Smooth muscle cell (in vitro differentiated cells): Measurements from ENCODE around the gene STX7. TPM values are rescaled to one million over a fixed set of nuclear protein-coding genes. Genes with fewer than 3 reads are reported as not detected.

ENCODE experiments used
- DNase-seq: peaks from one replicate; lab custom pipeline; 2025; ENCODE audit not compliant: unreplicated experiment; lab: John Stamatoyannopoulos, UW
- H2AFZ ChIP-seq: fragments of 200-600 bp; sonication (generic); 2 replicates; pipeline ENCODE4 v1.6.0; 2016; ENCODE audit warnings: antibody characterized with exemption, low read depth, mild to moderate bottlenecking
- H3F3A ChIP-seq: fragments of 200-600 bp; sonication (generic); 2 replicates; pipeline ENCODE4 v1.6.0; 2017; ENCODE audit warnings: antibody characterized with exemption, low read depth
- H3K27ac ChIP-seq: fragments of 200-600 bp; sonication (generic); 2 replicates; pipeline ENCODE4 v1.5.1; 2016; ENCODE audit warnings: low read depth, mild to moderate bottlenecking
- H3K27me3 ChIP-seq: fragments of 200-600 bp; sonication (generic); 2 replicates; pipeline ENCODE4 v1.6.1; 2016; ENCODE audit warnings: low read depth, mild to moderate bottlenecking
- H3K36me3 ChIP-seq: fragments of 200-600 bp; sonication (generic); 2 replicates; pipeline ENCODE4 v1.5.1; 2016; ENCODE audit warnings: low read depth
- H3K4me1 ChIP-seq: fragments of 200-600 bp; sonication (generic); 2 replicates; pipeline ENCODE4 v1.5.1; 2016; ENCODE audit warnings: low read depth
- H3K4me2 ChIP-seq: fragments of 200-600 bp; sonication (generic); 2 replicates; pipeline ENCODE4 v1.6.0; 2016; ENCODE audit warnings: mild to moderate bottlenecking
- H3K4me3 ChIP-seq: fragments of 200-600 bp; sonication (generic); 2 replicates; pipeline ENCODE4 v1.5.1; 2016; ENCODE audit warnings: mild to moderate bottlenecking
- H3K79me2 ChIP-seq: fragments of 200-600 bp; sonication (generic); 2 replicates; pipeline ENCODE4 v1.6.0; 2016; ENCODE audit warnings: low read depth, mild to moderate bottlenecking
- H3K9ac ChIP-seq: fragments of 200-600 bp; sonication (generic); 2 replicates; pipeline ENCODE4 v1.6.0; 2016; ENCODE audit warnings: low read depth
- H3K9me3 ChIP-seq: fragments of 200-600 bp; sonication (generic); replicated peaks from 2 replicates; pipeline ENCODE4 v1.5.1; 2016; ENCODE audit warnings: low read depth
- H4K20me1 ChIP-seq: fragments of 200-600 bp; sonication (generic); 2 replicates; pipeline ENCODE4 v1.6.0; 2016; ENCODE audit warnings: low read depth
- WGBS: methylation state at CpG from one replicate; pipeline ENCODE4 v1.1.7; 2016; ENCODE audit warnings: low lambda C conversion rate; 5-methylcytosine and 5-hydroxymethylcytosine counted together
- polyA plus RNA-seq: library from polyadenylated mRNA; unstranded; fragments of >200 nt; fragmentation: Nextera tagmentation; extraction: Ambion mirVana; gene quantifications from 2 replicates; pipeline ENCODE4 v1.2.1, GENCODE V29; 2016
- total RNA-seq: library from RNA; depleted of rRNA; stranded (reverse); fragments of >200 nt; gene quantifications from 2 replicates; pipeline ENCODE4 v1.2.3, GENCODE V29; 2014
- TF ChIP-seq, protein P1 (sequence below): fragments of 200-600 bp; sonication (generic); IDR thresholded peaks from 2 replicates; pipeline ENCODE4 v1.5.1; 2017; ENCODE audit warnings: borderline replicate concordance, mild to moderate bottlenecking, antibody characterized with exemption; ENCODE audit not compliant: insufficient read depth, poor library complexity, severe bottlenecking

The STX7 gene
- total and polyA plus RNA-seq, 2 experiments from 2014 or later, result 26.0 to 27.4 TPM

DNA sequence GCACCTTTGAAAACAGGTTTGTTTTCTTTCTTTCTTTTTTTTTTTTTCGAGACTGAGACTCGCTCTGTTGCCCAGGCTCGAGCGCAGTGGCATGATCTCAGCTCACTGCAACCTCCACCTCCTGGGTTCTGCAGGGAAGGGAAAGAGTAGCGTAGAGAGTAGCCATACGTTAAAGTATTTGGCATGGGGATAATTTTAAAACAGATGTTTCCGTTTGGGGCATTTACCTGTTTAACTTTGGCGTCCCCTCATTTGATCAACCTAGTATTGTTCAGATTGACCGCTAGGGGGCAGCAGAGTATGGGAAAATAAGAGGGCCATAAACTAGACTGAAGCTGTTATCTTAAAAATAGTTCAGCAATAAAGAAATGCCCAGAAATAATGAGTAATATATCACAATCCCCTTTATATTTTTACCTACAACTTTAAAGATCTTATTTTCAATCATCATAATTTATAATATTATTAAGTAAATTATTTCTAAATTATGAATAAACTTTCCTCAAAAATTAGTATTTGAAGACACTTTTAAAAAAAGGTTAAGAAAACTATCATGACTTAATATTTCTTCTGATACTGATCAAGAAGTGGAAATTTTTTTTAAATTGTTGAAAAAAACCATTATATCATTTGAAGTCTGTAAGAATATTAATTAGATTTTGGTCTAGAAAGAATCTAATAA is 17.5 kb upstream of the STX7 start:
- H3K4me2 ChIP-seq, result peak overlapping the region; percentile 57
- H3F3A ChIP-seq, result no peaks in the 10 kb centered on the region
- H3K79me2 ChIP-seq, result no peaks in the 10 kb centered on the region
- no peaks in the 10 kb centered on the region for H4K20me1 ChIP-seq
- H3K27me3 ChIP-seq, result no peaks in the 10 kb centered on the region
- DNase-seq, result no peak
- 38% methylated on average over 9 of the region's 9 CpGs for WGBS
- TF ChIP-seq, protein P1, sequence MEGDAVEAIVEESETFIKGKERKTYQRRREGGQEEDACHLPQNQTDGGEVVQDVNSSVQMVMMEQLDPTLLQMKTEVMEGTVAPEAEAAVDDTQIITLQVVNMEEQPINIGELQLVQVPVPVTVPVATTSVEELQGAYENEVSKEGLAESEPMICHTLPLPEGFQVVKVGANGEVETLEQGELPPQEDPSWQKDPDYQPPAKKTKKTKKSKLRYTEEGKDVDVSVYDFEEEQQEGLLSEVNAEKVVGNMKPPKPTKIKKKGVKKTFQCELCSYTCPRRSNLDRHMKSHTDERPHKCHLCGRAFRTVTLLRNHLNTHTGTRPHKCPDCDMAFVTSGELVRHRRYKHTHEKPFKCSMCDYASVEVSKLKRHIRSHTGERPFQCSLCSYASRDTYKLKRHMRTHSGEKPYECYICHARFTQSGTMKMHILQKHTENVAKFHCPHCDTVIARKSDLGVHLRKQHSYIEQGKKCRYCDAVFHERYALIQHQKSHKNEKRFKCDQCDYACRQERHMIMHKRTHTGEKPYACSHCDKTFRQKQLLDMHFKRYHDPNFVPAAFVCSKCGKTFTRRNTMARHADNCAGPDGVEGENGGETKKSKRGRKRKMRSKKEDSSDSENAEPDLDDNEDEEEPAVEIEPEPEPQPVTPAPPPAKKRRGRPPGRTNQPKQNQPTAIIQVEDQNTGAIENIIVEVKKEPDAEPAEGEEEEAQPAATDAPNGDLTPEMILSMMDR, result peak; percentile 88
- no peak overlapping the region for H3K27ac ChIP-seq
- no peak overlapping the region for H3K9ac ChIP-seq
- no peaks in the 10 kb centered on the region for H3K9me3 ChIP-seq
- peaks cover 10% of the 10 kb centered on the region for H3K4me1 ChIP-seq
- H3K36me3 ChIP-seq, result no peaks in the 10 kb centered on the region
- no peak overlapping the region for H3K4me3 ChIP-seq
- peak overlapping the region; percentile 60 for H2AFZ ChIP-seq

DNA sequence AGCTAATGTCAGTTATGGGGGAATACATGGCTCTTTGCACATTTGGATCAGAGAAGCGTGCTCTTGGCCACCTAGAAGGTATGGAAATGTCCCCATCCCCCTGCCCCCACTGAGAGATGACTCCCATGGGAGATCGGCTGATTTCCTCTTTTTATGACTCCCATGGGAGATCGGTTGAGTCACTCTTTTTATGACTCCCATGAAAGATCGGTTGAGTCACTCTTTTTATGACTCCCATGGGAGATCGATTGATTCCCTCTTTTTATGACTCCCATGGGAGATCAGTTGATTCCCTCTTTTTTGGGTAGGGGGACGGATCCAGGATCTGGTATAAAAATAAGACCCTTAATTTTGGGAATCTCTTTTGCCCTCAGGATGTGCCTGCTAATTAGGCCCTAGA is 14.9 kb upstream of the STX7 start:
- H3K4me3 ChIP-seq, result no peak overlapping the region
- H3K4me1 ChIP-seq, result peaks cover 10% of the 10 kb centered on the region
- DNase-seq, result no peak
- no peaks in the 10 kb centered on the region for H3K79me2 ChIP-seq
- no peak overlapping the region for H2AFZ ChIP-seq
- H3K36me3 ChIP-seq, result no peaks in the 10 kb centered on the region
- no peaks in the 10 kb centered on the region for H3F3A ChIP-seq
- H3K27ac ChIP-seq, result no peak overlapping the region
- H3K4me2 ChIP-seq, result no peak overlapping the region
- no peak overlapping the region for H3K9ac ChIP-seq
- TF ChIP-seq, protein P1, result no peak
- 78% methylated on average over 6 of the region's 6 CpGs for WGBS
- no peaks in the 10 kb centered on the region for H3K27me3 ChIP-seq
- no peaks in the 10 kb centered on the region for H3K9me3 ChIP-seq
- no peaks in the 10 kb centered on the region for H4K20me1 ChIP-seq

DNA sequence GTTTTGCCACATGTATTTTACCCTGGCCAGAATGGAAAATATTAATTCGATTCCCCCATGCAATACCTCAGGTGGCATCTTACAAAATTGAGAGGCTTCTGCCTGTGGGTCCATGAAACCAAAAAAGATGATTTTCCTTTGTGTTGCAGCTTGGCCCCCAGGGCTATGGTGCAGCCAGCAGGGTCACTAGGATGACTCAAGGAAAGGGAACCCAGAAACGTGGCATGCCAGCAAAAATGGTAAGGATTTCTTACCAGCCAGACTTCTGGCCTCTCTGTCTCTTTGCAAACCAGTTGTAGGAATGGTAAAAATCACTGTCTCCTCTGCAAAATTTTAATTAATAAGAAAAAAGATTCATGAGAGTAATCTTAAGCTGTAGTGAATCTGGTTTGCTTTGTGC is 13.5 kb upstream of the STX7 start:
- no peak overlapping the region for H3K4me3 ChIP-seq
- H3K79me2 ChIP-seq, result no peaks in the 10 kb centered on the region
- H3K27me3 ChIP-seq, result no peaks in the 10 kb centered on the region
- no peaks in the 10 kb centered on the region for H3K9me3 ChIP-seq
- no peak overlapping the region for H3K9ac ChIP-seq
- no peak for DNase-seq
- no peak overlapping the region for H2AFZ ChIP-seq
- TF ChIP-seq, protein P1, result no peak
- no peaks in the 10 kb centered on the region for H3F3A ChIP-seq
- no peak overlapping the region for H3K27ac ChIP-seq
- peaks cover 10% of the 10 kb centered on the region for H3K4me1 ChIP-seq
- H3K4me2 ChIP-seq, result no peak overlapping the region
- no peaks in the 10 kb centered on the region for H3K36me3 ChIP-seq
- H4K20me1 ChIP-seq, result no peaks in the 10 kb centered on the region
- 52% methylated on average over 2 of the region's 2 CpGs for WGBS

DNA sequence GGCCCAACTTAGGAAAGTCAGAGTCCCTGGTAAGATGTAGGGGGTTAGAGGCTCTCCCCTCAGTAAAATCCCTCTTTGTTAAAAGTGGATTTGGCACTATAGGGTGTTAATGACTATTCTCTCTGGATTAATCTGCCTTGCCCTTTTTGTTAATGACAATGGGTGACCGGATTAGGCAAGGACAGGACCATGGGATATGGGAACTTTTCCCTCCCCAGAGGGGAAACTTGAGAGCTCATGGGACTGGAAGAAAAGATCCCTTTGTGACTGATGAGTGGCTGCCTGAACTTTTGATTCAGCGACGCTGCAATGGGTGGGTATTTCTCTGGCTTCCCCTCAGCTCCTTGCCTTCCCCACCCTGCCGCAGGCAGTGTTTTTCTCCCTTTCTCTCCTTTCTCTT is 12.9 kb upstream of the STX7 start:
- H3K4me3 ChIP-seq, result no peak overlapping the region
- no peaks in the 10 kb centered on the region for H3K36me3 ChIP-seq
- H4K20me1 ChIP-seq, result no peaks in the 10 kb centered on the region
- DNase-seq, result no peak
- WGBS, result 90% methylated on average over 4 of the region's 4 CpGs
- peaks cover 10% of the 10 kb centered on the region for H3K4me1 ChIP-seq
- H3K4me2 ChIP-seq, result no peak overlapping the region
- TF ChIP-seq, protein P1, result no peak
- no peaks in the 10 kb centered on the region for H3K79me2 ChIP-seq
- H3K9me3 ChIP-seq, result no peaks in the 10 kb centered on the region
- no peak overlapping the region for H3K9ac ChIP-seq
- H2AFZ ChIP-seq, result no peak overlapping the region
- H3K27ac ChIP-seq, result no peak overlapping the region
- no peaks in the 10 kb centered on the region for H3K27me3 ChIP-seq
- no peaks in the 10 kb centered on the region for H3F3A ChIP-seq
